GM19455 (cell line): ENCODE measurements around the gene CABP1.

Source experiments
- ATAC-seq: cut with Tn5 transposase; IDR thresholded peaks from one replicate; pipeline ENCODE4 v1.9.1; 2021; ENCODE audit not compliant: unreplicated experiment

Gene CABP1

DNA sequence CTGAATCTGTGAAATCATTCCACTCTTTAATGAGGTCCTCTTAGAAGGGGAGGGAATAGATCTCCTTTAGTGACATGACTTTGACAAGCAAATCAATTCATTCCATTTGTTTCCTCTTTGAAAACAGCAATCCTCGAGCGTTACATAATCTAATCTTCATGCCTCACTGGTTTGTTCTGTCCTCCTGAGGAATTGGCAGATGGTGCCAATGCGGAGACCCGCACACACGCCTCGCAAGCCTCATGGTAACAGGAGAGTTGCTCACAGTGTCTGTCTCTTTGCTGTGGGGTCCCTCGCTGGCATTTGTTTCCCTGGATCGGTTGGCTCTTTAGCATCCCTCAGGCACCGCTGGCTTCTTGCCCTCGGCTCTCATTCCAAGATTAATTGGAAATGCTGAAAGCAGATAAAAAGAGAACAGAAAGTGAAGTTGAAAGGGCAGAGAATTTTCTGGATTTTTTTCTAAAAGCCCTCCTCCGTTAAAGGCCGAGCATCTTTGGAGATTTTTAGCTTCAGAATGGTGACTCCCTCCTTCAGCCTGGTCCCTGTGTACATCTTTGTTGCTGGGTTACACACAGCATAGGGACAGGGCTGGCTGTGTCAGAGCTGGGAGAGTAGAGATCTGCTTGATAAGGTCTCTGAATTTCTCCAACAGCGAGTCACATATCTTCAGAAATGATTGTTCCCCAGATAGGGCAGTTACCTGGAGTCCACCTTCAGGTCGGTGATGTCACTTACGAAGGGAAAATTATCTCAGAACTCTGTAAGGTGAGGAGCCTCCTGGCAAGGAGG lies 10.1 kb upstream of the CABP1 start:
- ATAC-seq: no peak

DNA sequence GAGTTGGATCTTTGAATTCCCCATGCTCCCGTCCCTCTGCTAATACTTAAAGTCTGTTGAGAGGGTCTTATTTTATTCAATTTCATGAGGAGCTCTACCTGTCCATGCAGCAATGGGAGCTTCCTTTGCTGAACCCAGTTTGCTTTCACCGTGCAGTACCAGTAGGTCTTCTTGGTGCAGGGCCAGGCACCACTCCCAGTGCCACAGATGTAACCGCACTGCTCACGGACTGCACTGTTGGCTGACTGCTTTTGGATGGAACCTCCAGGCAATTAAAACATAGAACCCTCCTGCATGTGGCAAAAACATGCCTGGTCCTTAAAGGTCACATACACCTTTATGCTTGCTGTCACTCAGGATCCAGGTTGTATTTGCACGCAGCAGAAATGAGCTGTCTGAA lies 9.3 kb upstream of the CABP1 start:
- ATAC-seq: no peak

DNA sequence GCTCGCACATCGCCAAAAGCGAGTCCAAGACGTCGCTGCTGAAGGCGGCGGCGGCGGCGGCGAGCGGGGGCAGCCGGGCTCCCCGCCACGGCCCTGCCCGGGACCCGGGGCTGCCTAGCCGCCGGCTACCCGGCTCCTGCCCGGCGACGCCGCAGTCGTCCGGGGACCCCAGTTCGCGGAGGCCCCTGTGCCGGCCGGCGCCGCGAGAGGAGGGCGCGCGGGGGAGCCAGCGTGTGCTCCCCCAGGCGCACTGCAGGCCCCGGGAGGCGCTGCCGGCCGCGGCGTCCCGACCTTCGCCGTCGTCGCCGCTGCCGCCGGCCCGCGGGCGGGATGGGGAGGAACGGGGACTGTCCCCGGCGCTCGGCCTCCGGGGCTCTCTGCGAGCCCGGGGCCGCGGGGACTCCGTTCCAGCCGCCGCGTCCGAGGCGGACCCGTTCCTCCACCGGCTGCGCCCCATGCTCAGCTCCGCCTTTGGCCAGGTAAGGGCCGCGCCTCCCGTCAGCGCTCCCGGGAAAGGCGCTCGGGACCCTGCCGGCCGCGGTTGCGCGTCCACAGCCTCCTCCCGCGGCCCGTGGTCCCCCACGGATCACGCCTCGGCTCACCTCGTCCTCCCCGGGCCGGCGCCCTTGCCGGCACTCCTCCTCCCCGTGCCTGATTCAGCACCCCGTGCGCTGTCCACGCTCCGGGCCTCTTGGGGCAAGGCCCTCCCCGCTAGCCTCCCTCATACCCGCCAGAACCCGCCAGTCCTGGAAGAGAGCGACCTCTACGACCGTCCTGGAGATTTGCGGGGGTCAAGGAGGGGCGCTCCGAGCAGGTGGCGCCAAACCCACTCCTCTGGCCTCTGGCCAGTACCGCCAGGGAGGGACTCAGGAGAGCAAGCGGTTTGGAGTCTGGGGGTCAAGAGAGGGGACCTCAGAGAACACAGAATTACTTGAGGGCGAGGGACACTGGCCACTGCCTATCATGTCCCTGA lies 721 bp downstream of the CABP1 start:
- peak; percentile 35 for ATAC-seq

DNA sequence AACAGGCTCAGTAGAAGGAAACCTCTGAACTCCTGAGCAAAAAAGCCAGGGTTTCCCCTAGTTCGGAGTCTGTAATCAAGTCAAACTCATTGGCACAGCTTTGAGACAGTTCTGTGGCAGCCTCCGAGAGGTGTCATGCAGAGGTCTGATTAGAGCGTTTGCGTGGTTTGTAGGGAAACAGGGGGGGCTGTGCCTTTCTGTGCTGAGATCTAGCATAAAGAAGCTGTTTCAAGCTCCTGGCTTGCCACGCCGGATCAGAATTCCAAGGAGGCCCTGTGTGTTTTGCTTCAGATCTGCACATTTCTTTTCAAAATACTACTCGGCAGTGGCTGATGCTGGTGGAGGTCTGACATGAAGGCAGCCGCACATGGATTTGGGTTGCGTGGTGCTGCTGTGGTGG lies 1.7 kb downstream of the CABP1 start:
- no peak for ATAC-seq

DNA sequence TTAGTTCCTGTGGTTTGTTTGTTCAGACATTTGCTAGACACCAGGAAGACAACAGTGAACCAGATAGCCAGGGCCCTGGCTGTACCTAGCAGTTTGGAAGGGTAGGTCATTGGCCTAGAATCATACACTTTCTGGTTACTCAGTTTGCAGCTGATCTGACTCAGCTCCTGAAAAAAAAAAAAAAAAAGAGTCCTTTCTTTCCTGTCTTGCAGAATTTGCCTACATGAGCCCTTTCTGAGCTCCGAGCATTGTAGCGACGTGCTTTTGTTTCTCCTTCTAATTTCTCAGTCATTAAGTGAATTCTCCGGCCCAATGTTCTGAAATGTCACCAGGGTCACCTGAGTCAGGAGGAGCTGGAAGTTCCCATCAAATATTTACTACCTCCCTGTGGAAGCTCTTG lies 2.4 kb downstream of the CABP1 start:
- no peak for ATAC-seq

DNA sequence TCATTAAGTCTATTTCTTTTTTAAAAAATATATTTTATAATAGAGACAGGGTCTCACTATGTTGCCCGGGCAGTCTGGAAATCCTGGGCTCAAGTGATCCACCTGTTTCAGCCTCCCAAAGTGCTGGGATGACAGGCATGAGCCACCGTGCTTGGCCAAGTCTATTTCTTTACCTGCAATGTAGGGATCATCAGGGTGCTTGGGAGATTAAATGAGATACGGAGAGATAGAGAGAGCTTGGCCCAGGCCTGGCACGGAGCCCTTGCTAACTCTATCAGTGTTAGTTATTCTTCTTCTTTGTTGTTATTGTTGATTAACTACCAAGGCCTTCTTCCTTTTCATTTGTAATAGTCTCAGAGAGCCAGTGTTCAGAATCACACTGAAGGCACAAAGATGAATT lies 3.1 kb downstream of the CABP1 start:
- no peak for ATAC-seq

DNA sequence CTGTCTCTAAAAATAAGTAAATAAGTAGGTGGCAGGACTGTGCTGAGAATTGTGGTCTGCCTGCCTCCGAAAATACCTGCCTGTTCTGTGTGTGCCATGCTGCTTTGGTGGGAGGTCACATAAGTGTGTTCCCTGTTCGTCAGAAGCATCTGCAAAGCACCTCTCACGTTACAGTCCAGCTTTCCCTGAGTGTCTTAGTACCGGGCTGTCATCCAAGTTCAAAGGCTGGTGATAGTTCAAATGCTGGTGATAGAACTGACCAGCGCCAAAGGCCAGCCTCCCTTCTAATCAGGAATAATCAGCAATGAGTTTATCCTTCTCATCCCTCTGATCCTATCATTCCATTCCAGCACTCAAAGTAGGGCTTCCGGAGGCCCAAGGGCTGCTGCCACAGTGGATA lies 5.6 kb downstream of the CABP1 start:
- ATAC-seq: no peak

DNA sequence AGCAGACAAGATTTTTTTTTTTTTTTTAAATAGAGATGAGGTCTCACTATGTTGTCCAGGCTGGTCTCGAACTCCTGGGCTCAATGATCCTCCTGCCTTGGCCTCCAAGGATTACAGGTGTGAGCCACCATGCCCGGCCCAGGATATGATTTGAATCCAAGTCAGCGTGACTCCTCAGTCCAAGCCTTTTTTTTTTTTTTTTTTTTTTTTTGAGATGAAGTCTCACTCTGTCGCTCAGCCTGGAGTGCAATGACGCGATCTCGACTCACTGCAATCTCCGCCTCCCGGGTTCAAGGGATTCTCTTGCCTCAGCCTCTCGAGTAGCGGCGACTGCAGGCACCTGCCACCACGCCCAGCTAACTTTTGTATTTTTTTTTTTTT lies 6.9 kb downstream of the CABP1 start:
- ATAC-seq: no peak

DNA sequence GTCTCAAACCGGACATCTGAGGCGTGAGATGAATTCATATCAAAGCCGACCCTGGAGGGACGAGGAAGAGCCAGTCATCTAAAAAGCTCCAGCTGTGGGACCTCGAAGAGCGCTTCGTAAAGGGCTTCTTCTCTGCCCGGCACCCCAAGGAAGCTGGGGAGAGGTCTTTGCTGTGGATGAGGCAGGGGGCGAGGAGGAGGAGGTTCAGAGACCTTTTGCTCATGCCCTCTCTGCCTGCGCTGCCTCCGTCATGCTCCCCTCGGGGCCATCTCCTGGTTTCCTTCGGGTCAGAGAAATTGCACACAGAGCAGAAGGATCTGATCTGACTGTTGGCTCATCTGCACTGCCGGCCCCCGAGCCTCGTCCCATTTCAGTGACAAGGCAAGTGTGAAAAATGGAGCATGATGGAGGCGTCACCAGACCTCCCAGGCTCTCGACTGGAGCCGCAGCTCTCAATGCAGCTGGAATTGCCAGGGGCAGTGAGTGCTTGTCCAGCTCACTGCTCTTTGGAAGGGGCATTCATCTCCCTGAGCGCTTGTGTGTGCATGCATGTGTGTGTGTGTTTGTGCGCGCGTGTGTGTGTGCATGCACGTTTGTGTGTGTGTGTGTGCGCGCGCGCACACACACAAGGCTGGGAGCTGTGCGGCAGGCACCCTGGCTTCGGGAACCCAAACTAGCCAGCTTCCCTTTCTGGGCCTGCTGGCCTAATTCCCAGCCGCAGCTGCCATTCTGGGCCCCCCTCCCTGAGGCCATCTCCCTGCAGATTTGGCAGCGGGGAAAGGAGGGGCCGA lies 9.2 kb downstream of the CABP1 start:
- ATAC-seq: no peak

DNA sequence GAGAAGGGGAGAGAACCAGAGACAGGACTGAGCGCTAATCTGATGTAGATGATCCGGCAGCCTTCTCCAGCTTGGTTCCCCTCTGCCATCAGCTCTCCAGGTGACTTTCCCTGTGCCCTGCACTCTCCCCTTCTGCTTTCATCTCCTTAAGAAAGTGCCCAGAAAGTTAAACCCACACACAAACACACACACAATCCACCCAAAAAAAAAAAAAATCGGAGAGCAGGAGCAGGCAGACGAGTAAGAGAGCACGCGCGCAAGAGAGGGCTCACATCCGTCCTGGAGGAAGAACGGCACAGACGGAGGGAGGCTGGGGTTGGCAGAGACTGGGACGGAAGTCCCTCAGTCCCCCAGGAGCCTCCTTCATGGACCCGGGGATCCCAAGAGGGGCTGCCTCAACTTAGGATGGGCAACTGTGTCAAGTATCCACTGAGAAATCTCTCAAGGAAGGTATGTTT lies 9.8 kb downstream of the CABP1 start:
- ATAC-seq: no peak

DNA sequence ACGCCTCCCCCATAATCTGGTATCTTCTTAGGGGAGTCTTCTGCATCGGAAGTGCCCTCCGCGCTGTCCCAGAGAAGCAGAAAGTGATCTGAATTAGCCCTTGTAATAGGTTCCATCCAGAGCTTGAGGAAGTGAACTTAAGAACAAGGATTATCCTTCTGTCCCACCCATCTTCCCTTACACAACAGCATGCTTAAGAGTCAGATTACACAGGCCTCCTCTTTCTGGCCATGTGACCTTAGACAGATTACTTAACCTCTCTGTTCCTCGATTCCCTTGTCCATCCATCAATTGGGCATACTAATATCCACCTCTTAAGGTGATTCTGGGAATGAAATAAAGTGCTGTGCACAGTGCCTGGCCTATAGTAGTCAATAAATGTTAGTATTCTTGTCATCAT lies 11.4 kb downstream of the CABP1 start:
- no peak for ATAC-seq

DNA sequence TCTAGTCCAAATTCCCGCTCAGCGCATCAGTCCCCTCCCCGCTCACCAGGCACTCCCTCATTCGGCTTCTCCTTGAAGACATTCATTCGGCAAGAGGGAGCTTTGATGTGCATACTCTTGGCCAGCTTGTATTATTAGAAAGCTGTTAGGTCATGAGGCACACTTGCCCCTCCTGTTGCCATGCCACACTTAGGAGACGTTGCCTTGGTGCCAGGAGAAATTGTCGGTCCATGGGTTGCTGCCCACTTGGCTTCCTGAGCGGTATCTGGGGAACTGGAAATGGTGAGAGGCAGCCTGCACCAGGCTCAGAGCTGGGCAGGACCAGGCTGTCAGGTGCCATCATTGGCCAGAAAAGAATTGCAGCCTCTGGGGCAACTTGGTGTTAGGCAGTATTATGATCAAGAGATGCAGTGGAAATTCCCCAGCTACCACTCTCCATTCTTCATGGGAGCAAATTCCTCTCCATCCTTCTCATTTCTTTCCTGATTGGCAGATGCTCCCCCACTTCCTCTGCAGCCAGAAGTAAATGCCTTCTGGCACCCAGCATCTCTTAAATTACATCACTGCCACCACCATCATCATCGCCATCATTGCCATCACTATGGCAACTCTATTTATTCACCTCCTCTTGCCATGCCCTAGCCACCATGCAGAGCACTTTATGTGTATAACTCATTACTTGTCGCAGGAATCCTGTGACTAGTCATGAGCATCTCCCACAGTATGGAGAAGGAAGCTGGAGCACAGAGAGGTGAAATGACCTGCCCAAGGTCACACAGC lies 12.4 kb downstream of the CABP1 start:
- ATAC-seq: no peak

DNA sequence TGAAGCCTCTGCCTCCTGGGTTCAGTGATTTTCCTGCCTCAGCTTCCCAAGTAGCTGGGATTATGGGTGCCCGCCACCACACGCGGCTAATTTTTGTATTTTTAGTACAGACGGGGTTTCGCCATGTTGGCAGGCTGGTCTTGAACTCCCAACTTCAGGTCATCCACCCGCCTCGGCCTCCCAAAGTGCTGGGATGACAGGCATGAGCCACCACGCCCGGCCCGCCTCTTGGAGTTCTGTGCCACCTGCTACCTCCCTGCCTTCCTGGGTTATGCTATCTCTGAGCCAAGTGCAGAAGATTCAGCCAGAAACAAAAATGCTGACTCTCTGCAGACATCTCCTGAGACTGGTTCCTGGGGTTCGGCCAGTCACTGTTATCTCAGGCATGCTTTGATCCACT lies 13.2 kb downstream of the CABP1 start:
- ATAC-seq: no peak

DNA sequence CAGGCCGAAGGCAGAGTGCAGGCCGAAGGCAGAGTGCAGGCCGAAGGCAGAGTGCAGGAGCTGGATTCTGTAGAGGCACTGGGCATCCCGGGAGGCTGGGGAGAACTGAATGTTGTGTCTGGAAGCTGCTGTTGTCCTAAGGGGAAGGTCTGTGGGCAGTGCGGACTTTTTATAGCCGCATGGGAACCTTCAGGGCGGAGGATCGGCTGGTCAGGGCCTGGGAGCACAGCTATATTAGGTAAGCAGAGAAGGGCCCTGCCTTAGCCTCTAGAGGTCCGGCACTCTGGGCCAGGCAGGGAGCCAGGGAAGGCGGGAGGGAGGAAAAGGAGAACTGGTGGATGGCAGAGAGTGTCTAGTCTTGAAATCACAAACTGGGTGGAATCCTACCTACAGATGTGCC lies 14.2 kb downstream of the CABP1 start:
- ATAC-seq: no peak

DNA sequence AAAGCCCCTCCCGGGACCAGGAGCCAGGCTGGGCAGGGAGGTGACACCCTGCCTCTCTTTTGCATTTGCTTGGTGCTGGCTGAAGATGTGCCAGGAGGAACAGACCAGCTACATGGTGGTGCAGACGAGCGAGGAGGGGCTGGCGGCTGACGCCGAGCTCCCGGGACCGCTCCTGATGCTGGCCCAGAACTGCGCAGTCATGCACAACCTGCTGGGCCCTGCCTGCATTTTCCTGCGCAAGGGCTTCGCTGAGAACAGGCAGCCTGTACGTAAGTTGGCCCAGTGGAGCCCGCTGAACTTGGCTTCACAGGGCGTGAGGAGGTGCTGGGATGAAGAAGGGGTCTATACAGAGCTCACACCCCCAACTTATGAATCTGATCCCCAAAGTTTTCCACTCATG lies 15.6 kb downstream of the CABP1 start:
- ATAC-seq: no peak

DNA sequence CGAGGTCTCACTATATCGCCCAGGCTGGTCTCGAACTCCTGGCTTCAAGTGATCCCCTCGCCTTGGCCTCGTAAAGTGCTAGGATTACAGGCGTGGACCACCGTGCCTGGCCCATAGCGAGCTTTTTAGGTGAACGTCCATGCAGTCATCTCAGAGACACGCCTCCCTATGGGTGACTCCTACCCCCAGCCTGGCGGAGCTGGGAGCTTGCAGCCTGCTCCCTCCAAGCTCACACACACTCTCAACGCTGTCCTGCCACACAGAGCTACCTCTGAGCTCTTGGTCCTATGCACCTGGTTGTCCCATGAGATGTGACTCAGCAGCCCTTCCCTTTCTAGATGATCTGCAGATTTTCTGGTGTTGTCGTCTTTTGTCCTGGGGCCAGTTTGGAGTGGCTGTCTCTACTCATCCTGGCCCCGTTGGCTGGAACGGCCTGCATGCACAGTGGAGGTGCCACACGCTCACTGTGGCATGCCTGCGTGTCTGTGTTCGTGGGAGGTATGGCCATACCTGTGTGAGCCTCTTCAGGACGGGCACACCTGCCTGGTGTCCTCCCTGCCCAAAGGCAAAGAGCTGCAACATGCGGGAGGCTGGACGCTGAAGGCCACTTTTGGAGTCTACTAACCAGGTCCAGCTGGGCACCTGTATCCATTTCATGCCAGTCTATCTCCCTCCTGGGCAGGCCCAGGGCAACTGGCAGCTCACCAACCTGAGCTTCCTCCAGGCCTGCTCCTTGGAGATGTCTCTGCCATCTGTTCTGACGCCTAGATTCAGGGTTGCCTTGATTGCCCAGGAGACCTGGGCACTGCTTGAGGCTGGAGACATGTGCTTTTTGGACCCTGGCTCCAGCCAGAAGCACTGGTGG lies 18.1 kb downstream of the CABP1 start:
- ATAC-seq: no peak

DNA sequence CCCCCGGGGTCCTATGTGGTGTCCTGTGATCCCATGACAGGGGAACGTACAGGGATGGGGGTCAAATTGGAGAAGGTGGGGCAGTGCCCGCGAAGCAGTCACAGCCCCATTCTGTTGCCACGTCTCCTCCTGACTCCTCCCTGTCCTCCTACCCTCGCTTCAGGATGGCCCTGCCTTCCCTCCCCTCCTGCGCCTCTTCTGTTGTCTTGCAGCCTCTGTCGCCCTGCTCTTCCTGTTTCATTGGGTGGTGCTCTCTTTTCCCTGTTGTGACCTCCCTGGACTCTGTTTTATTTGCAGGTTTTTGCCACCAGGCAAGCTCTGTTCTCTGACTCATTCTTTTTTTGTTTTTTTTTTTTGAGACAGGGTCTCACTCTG lies 18.7 kb downstream of the CABP1 start:
- no peak for ATAC-seq

DNA sequence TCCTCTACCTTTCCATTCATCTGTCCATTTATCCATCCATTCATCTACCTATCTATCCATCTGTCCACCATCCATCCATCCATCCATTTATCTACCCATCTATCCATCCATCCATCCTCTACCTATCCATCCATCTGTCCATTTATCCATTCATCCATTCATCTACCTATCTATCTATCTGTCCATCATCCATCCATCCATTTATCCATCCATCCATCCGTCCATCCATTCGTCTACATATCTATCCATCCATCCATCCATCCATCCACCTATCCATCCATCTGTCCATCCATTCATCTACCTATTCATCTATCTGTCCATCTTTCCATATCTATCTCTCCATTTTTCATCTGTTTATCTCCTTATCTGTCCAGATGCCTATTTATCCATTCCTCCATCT lies 21.0 kb downstream of the CABP1 start:
- no peak for ATAC-seq

DNA sequence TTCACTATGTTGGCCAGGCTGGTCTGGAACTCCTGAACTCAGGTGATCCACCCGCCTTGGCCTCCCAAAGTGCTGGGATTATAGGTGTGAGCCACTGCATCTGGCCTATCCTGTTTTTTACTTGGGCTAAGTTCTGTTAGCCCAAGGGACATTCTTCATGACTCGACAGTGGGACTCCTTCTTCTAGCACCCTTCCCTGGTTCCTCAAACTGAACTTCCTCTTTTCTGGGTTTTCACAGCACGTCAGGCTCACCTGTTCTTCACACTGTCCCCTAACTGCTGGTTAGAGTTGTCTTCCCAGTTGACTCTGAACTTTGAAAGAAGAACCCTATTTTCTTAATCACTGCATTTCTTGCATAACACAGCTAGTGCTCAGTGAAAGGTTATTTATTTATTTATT lies 22.5 kb downstream of the CABP1 start:
- peak; percentile 57 for ATAC-seq

DNA sequence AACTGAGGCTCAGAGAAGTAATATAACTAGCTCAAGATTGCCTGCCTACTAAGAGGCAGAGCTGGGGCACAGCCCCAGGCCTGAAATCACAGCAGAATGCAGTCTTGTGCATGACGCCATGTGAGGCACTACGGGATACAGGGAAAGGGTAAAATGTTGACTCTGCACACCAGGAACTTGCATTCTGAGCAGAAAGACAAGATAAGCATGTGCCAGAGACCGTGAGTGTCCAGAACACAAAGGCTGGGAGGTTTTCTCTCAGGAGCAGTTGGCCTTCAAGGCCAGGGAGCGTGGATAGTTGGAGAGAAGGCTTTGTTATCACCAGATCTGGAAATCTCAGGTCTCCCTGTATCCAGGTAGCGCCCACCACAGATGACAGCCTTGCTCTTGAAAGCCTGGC lies 23.3 kb downstream of the CABP1 start:
- ATAC-seq: no peak
